ENCODE data around the gene RARG. TPM values are rescaled to one million over a fixed set of nuclear protein-coding genes. Genes with fewer than 3 reads are reported as not detected.

RARG gene
- total and polyA plus RNA-seq, 2 donors (not counting 1 experiment from before 2014, with no cell fraction given) = 8.8 to 15.0 TPM

DNA sequence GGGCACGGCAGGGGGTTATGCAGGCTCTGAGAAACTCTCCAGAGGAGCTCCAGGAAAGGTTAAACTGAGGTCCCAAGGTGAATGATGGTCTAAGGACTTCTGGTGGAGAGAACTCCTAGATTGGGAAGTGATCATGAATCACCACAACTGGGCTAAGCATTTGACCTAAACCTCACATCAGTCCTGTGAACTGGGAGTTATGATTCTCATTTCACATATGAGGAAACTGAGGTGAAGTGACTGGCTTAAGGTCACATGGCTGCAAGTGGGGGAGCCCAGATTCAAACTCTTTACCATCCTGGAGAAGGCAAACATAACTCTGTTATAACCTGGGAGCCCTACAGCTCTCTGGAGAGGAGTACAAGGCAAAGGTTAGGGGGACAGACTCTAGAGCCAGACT, 4.2 kb downstream of the RARG start:
- CTCF ChIA-PET = interaction anchor here (0.6 to 1.1 kb wide), 3 partner anchors 10 to 48 kb away, joined by 3 to 7 read pairs (median 4); no protein-coding TSS in a partner anchor
- POLR2A ChIA-PET = no interaction called here
- no peak overlapping the region for H3K9ac ChIP-seq (ENCODE audit: low read length)
- 100% methylated on average over 1 of the region's 1 CpG for WGBS (ENCODE audit: insufficient coverage)
- H3K27ac ChIP-seq (ENCODE audit: low read length in 2 of 2) = no peak overlapping the region
- H3K4me1 ChIP-seq (ENCODE audit: control insufficient read depth in 2 of 2, insufficient read depth in 2 of 2, low read length in 2 of 2) = peaks cover 9 to 21% of the 10 kb centered on the region in 2 donors
- H4K20me1 ChIP-seq (ENCODE audit: control insufficient read depth, insufficient read depth, low read length, poor library complexity, severe bottlenecking) = no peaks in the 10 kb centered on the region
- no peaks in the 10 kb centered on the region for H3K9me3 ChIP-seq (ENCODE audit: control extremely low read depth in 1 of 3, control insufficient read depth in 2 of 3, insufficient read depth in 1 of 3, low read length in 2 of 3)
- peaks cover 16% of the 10 kb centered on the region for H3K4me1 Mint-ChIP-seq
- ATAC-seq (ENCODE audit: low read depth) (no peak), DNase-seq (no peak)
- H3K4me3 Mint-ChIP-seq = no peak overlapping the region
- H3K27ac Mint-ChIP-seq = no peak overlapping the region
- H2AFZ ChIP-seq (ENCODE audit: insufficient read depth, low read depth, low read length, poor library complexity, severe bottlenecking) = no peak overlapping the region
- H3K9me3 Mint-ChIP-seq (ENCODE audit: insufficient read depth) = no peaks in the 10 kb centered on the region
- no peaks in the 10 kb centered on the region for H3K79me2 ChIP-seq (ENCODE audit: control insufficient read depth, insufficient read depth, low read length)
- intact Hi-C loops (cut with micrococcal nuclease) = no loop called here
- H3K4me2 ChIP-seq (replicated peaks; ENCODE audit: low read depth, low read length, poor library complexity, severe bottlenecking) = no peak overlapping the region
- no peaks in the 10 kb centered on the region for H3K27me3 Mint-ChIP-seq
- TF ChIP-seq EZH2 (IDR thresholded peaks at IDR 0.05; ENCODE audit: borderline replicate concordance, insufficient read depth, low read depth, low read length, poor library complexity, severe bottlenecking) = no peak
- TF ChIP-seq, protein P1, sequence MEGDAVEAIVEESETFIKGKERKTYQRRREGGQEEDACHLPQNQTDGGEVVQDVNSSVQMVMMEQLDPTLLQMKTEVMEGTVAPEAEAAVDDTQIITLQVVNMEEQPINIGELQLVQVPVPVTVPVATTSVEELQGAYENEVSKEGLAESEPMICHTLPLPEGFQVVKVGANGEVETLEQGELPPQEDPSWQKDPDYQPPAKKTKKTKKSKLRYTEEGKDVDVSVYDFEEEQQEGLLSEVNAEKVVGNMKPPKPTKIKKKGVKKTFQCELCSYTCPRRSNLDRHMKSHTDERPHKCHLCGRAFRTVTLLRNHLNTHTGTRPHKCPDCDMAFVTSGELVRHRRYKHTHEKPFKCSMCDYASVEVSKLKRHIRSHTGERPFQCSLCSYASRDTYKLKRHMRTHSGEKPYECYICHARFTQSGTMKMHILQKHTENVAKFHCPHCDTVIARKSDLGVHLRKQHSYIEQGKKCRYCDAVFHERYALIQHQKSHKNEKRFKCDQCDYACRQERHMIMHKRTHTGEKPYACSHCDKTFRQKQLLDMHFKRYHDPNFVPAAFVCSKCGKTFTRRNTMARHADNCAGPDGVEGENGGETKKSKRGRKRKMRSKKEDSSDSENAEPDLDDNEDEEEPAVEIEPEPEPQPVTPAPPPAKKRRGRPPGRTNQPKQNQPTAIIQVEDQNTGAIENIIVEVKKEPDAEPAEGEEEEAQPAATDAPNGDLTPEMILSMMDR (IDR thresholded peaks at IDR 0.05) = no peak
- H3K36me3 ChIP-seq (replicated peaks in 1 of 2; ENCODE audit: control extremely low read depth in 1 of 2, control insufficient read depth in 1 of 2, extremely low read depth in 1 of 2, insufficient read depth in 2 of 2, low read length in 1 of 2) = no peaks in the 10 kb centered on the region
- no peaks in the 10 kb centered on the region for H3K27me3 ChIP-seq (replicated peaks in 1 of 4; ENCODE audit: control extremely low read depth in 1 of 4, control insufficient read depth in 3 of 4, insufficient read depth in 4 of 4, low read length in 3 of 4)
- H3K4me3 ChIP-seq (ENCODE audit: control extremely low read depth in 1 of 5, extremely low read depth in 1 of 5, insufficient read depth in 1 of 5, low read depth in 2 of 5, low read length in 4 of 5) = no peak overlapping the region

DNA sequence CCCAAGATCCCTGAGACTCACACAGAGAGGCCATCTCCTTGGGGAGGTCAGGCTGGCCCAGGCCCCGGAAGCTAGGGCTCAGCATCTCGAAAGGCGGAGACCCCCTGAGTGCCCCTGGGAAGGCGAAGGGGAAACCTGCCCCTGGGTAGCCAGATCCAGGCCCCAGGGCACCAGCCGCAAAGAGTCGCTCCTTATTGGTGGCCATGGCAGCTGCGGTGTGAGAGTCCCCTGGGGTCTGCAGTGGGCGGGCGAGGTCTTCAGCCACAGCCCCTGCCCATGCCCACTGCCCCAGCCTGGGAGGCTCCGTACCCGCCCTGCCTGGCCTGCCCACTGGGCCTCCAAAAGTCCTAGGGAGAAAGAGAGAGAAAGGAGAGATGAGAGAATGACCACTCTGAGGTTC, 4.7 kb downstream of the RARG start:
- Histone ChIP-seq H4K20me1 (ENCODE audit: control insufficient read depth, insufficient read depth, low read length, poor library complexity, severe bottlenecking) (no peaks in the 10 kb centered on the region), H3K36me3 (replicated peaks in 1 of 2; ENCODE audit: control extremely low read depth in 1 of 2, control insufficient read depth in 1 of 2, extremely low read depth in 1 of 2, insufficient read depth in 2 of 2, low read length in 1 of 2) (no peaks in the 10 kb centered on the region), H3K4me3 (ENCODE audit: control extremely low read depth in 1 of 5, extremely low read depth in 1 of 5, insufficient read depth in 1 of 5, low read depth in 2 of 5, low read length in 4 of 5) (no peak overlapping the region), H3K4me2 (replicated peaks; ENCODE audit: low read depth, low read length, poor library complexity, severe bottlenecking) (no peak overlapping the region), H3K79me2 (ENCODE audit: control insufficient read depth, insufficient read depth, low read length) (no peaks in the 10 kb centered on the region), H3K9me3 (ENCODE audit: control extremely low read depth in 1 of 3, control insufficient read depth in 2 of 3, insufficient read depth in 1 of 3, low read length in 2 of 3) (no peaks in the 10 kb centered on the region), H3K4me1 (ENCODE audit: control insufficient read depth in 2 of 2, insufficient read depth in 2 of 2, low read length in 2 of 2) (peaks cover 7 to 21% of the 10 kb centered on the region in 2 donors), H3K9ac (ENCODE audit: low read length) (no peak overlapping the region), H2AFZ (ENCODE audit: insufficient read depth, low read depth, low read length, poor library complexity, severe bottlenecking) (no peak overlapping the region), H3K27ac (ENCODE audit: low read length in 2 of 2) (no peak overlapping the region), H3K27me3 (replicated peaks in 1 of 4; ENCODE audit: control extremely low read depth in 1 of 4, control insufficient read depth in 3 of 4, insufficient read depth in 4 of 4, low read length in 3 of 4) (no peaks in the 10 kb centered on the region)
- intact Hi-C loops (cut with micrococcal nuclease) = no loop called here
- 97% methylated on average over 10 of the region's 11 CpGs for WGBS (ENCODE audit: insufficient coverage)
- DNase-seq (no peak), ATAC-seq (ENCODE audit: low read depth) (no peak)
- POLR2A ChIA-PET = no interaction called here
- Mint-ChIP-seq H3K4me3 (no peak overlapping the region), H3K27ac (no peak overlapping the region), H3K4me1 (peaks cover 16% of the 10 kb centered on the region), H3K9me3 (ENCODE audit: insufficient read depth) (no peaks in the 10 kb centered on the region), H3K27me3 (no peaks in the 10 kb centered on the region)
- CTCF ChIA-PET = interaction anchor here (1.0 to 1.6 kb wide), 3 partner anchors 14 to 96 kb away, joined by 4 to 5 read pairs (median 4); no protein-coding TSS in a partner anchor
- TF ChIP-seq EZH2 (IDR thresholded peaks at IDR 0.05; ENCODE audit: borderline replicate concordance, insufficient read depth, low read depth, low read length, poor library complexity, severe bottlenecking) = no peak

All from B cell (primary cell).